Thoracic aorta (tissue), 2 donors: ENCODE data around the gene GTSF1L. TPM values are rescaled to one million over a fixed set of nuclear protein-coding genes. Genes with fewer than 3 reads are reported as not detected.

Source experiments
- ATAC-seq: fragments of 150-250 bp; one replicate; pipeline ENCODE4 v1.8.0; 2017; ENCODE audit warnings: low read depth; ENCODE audit not compliant: insufficient number of reproducible peaks, low FRiP score
- DNase-seq: peaks from one replicate; pipeline ENCODE4 v3.0.0-alpha.2; 2020; ENCODE audit warnings: low spot score
- H3K27ac ChIP-seq, 2 donors: fragments of 200-600 bp; sonication (generic); 1 replicate in 1 of 2; 2 replicates in 1 of 2; pipeline ENCODE4 v1.5.1; 2016; ENCODE audit warnings: mild to moderate bottlenecking in 2 of 2, moderate library complexity in 2 of 2
- H3K27me3 ChIP-seq: fragments of 200-600 bp; sonication (generic); replicated peaks from 2 replicates; pipeline ENCODE4 v1.6.0; 2016; ENCODE audit warnings: mild to moderate bottlenecking; ENCODE audit not compliant: insufficient read depth
- H3K36me3 ChIP-seq: fragments of 200-600 bp; sonication (generic); one replicate; pipeline ENCODE4 v1.5.1; 2016
- H3K4me1 ChIP-seq, 2 donors: fragments of 200-600 bp; sonication (generic); 1 replicate in 1 of 2; 2 replicates in 1 of 2; pipeline versions ENCODE4 v1.5.1 to v1.6.0; 2016; ENCODE audit warnings: low read depth in 2 of 2, mild to moderate bottlenecking in 1 of 2; ENCODE audit not compliant: control insufficient read depth in 1 of 2
- H3K4me3 ChIP-seq: fragments of 200-600 bp; sonication (generic); 2 replicates; pipeline ENCODE4 v1.5.1; 2016; ENCODE audit warnings: mild to moderate bottlenecking
- H3K9me3 ChIP-seq: fragments of 200-600 bp; sonication (generic); 2 replicates; pipeline ENCODE4 v1.5.1; 2016
- total RNA-seq, 2 donors: library from RNA; depleted of rRNA; stranded (reverse); fragments of >200 nt; gene quantifications; one replicate each; pipeline versions ENCODE4 v1.1.0 to v1.2.3, GENCODE V29; 2016
- TF ChIP-seq, protein P1 (sequence below): fragments of 200-600 bp; sonication (generic); IDR thresholded peaks from one replicate; pipeline ENCODE4 v1.5.1; 2019; ENCODE audit warnings: antibody characterized with exemption

The GTSF1L gene
- not detected for total RNA-seq

DNA sequence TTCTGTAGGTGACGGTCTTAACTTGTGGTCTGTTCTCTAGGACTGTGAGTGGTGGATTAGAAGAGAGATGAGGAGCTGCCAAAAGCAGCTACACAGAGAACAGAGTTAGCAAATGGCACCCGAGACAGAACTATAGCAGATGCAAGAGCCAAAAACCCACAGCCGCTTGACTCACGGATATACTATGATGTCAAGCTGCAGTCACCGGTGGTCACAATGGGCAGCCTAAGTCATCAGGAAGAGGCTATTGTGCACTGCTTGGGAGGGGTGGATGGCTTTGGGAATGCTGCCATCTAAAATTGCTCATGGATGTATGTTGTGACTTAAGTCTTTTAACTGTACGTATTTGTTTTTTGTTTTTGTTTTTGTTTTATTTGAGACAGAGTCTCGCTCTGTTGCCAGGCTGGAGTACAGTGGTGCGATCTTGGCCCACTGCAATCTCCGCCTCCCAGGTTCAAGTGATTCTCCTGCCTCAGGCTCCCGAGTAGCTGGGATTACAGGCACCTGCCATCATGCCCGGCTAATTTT lies at the start of gene GTSF1L:
GTSF1L (minus strand) TSS at position 192 of the 528 bp plus-strand sequence. CDS start 308 bp downstream, outside the sequence.
- Histone ChIP-seq H3K4me1 (no peaks in the 10 kb centered on the region), H3K4me3 (no peak within 1 kb of the TSS), H3K27ac (no peak within 1 kb of the TSS), H3K36me3 (no peaks in the 10 kb centered on the region), H3K27me3 (no peaks in the 10 kb centered on the region), H3K9me3 (no peaks in the 10 kb centered on the region)
- TF ChIP-seq, protein P1, sequence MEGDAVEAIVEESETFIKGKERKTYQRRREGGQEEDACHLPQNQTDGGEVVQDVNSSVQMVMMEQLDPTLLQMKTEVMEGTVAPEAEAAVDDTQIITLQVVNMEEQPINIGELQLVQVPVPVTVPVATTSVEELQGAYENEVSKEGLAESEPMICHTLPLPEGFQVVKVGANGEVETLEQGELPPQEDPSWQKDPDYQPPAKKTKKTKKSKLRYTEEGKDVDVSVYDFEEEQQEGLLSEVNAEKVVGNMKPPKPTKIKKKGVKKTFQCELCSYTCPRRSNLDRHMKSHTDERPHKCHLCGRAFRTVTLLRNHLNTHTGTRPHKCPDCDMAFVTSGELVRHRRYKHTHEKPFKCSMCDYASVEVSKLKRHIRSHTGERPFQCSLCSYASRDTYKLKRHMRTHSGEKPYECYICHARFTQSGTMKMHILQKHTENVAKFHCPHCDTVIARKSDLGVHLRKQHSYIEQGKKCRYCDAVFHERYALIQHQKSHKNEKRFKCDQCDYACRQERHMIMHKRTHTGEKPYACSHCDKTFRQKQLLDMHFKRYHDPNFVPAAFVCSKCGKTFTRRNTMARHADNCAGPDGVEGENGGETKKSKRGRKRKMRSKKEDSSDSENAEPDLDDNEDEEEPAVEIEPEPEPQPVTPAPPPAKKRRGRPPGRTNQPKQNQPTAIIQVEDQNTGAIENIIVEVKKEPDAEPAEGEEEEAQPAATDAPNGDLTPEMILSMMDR = no peak
- DNase-seq (no peak), ATAC-seq (no peak)

DNA sequence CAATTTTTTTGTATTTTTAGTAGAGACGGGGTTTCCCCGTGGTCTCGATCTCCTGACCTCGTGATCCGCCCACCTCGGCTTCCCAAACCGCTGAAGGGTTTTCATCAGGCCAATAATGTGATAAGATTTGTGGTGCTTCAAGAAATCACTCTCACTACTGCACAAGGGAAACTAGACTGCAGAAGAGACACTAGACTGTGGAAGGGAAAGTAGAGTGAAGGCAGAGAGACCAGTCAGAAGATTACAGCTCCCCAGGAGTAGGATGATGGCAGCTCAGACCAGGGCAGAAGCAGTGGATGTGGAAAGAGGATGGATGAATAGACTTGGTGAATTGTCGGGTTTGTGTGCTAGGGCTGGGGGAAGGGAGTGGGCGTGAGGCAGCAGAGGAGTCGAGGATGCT lies 48.0 kb upstream of the GTSF1L start:
- no peaks in the 10 kb centered on the region for H3K36me3 ChIP-seq
- ATAC-seq (no peak), DNase-seq (no peak)
- H3K27me3 ChIP-seq = no peaks in the 10 kb centered on the region
- TF ChIP-seq, protein P1 = no peak
- H3K27ac ChIP-seq = no peak overlapping the region
- H3K4me1 ChIP-seq = no peaks in the 10 kb centered on the region
- H3K4me3 ChIP-seq = no peak overlapping the region
- H3K9me3 ChIP-seq = peaks cover 12% of the 10 kb centered on the region

DNA sequence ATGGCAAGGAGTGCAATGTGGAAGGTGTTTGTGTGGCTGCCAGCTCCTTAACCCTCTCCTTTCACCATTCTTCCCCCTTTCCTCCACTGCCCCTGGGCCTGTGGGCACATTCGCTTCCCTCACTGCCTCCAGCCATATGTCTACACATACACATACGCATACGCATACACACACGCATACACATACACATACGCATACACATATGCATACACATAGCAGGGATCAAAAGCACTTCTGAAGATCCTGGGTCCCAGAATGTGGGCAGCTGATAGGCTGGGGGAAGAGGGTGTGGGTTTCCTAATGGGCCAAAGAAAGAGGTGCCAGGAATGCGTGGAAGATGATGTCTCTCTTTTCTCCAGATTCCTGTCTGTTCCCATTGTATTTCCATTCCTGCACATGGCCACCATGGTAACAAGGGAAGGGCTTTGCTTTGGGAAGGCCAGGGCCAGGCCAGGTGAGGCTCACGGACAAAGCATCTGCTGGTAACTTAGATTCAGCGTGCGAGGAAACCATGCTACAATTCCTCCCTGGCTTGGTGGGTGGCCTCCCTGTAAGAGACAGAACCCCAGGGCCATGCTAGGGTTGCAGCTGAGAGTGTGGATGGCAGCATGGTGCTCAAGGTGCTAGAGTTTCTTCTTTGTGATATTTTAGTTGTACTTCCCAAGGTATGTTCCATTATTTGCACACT lies 44.8 kb upstream of the GTSF1L start:
- no peak overlapping the region for H3K27ac ChIP-seq
- no peak for ATAC-seq
- TF ChIP-seq, protein P1 = no peak
- H3K4me1 ChIP-seq = peaks cover 0 to 15% of the 10 kb centered on the region in 2 donors
- H3K36me3 ChIP-seq = no peaks in the 10 kb centered on the region
- no peak overlapping the region for H3K4me3 ChIP-seq
- DNase-seq = no peak
- no peaks in the 10 kb centered on the region for H3K27me3 ChIP-seq
- H3K9me3 ChIP-seq = no peaks in the 10 kb centered on the region

DNA sequence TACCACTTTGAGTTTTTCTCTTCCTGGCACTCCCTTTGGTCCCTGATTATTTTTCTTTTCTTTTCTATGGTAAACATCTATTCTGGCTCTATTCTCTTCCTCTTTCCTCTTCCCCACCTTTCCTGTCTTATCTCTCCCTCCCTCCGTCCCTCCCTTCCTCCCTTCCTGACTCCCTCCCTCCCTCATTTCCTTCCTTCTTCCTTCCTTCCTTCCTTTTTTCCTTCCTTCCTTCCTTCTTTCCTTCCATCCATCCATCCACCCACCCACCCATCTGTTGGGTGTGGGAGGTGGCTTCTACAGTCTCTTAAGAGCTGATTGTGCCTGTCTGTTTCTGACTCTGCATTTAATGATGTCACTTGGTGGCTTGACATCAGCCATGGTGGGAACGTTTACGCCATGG lies 43.5 kb upstream of the GTSF1L start:
- H3K27me3 ChIP-seq = no peaks in the 10 kb centered on the region
- no peak overlapping the region for H3K27ac ChIP-seq
- H3K36me3 ChIP-seq = no peaks in the 10 kb centered on the region
- no peak for ATAC-seq
- H3K4me1 ChIP-seq = peaks cover 0 to 23% of the 10 kb centered on the region in 2 donors
- no peak for DNase-seq
- no peak overlapping the region for H3K4me3 ChIP-seq
- H3K9me3 ChIP-seq = no peaks in the 10 kb centered on the region
- TF ChIP-seq, protein P1 = no peak

DNA sequence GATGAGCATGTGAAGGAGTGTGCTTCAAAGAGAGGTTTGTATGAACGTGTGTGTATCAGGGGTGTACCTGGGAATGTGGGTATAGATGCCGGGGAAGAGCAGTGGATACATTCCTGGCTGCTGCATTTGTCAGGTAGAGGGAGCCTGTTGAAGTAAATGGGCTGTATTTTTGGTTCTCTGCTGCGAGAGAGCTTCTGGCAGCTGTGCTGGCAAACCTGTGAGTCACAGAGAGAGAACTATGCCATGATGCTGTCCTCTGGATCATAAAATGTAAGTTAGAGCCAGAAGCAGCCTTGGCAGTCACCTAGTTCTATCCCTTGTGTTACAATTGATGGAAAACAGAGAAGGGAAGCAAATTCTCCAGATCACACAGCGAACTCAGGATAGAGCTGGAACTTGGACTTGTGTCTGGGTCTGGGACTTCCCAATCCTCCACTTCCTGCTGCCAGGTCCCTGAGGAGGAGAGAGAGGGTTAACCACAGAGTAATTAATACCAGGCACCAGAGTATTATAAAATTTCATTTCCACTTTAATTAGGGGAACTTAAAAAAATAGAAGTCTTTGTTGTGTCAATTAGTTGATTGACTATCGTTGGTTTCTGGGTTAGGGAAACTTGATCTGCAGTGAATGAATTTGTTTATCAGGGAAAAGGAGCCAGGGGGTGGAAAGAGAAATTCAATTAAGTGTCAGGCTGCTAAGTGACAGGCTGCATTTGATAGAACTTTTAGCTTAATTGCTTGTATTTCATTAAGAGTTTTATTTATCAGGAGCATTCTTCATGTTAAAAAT lies 41.1 kb upstream of the GTSF1L start:
- peaks cover 0 to 23% of the 10 kb centered on the region in 2 donors for H3K4me1 ChIP-seq
- H3K27ac ChIP-seq = no peak overlapping the region
- no peaks in the 10 kb centered on the region for H3K9me3 ChIP-seq
- DNase-seq = no peak
- ATAC-seq = no peak
- no peaks in the 10 kb centered on the region for H3K36me3 ChIP-seq
- H3K27me3 ChIP-seq = no peaks in the 10 kb centered on the region
- H3K4me3 ChIP-seq = no peak overlapping the region
- TF ChIP-seq, protein P1 = peak; percentile 11
